Neural cell (in vitro differentiated cells): ENCODE results near the gene SLC31A1. TPM values are rescaled to one million over a fixed set of nuclear protein-coding genes. Genes with fewer than 3 reads are reported as not detected.
"Not testable (repeated sequence)": the region's sequence is repeated elsewhere in the genome, so short reads cannot be mapped to it uniquely, and the experiment has no call there.

ENCODE experiments used
- H2AFZ ChIP-seq: fragments of 200-600, 300-800 bp; sonication (generic), shearing (Covaris generic); 2 replicates; pipeline ENCODE4 v1.6.0; 2014; ENCODE audit warnings: low read depth, mild to moderate bottlenecking, antibody characterized with exemption, low read length, moderate library complexity
- H3F3A ChIP-seq: fragments of 200-600 bp; shearing (Covaris generic); 2 replicates; pipeline ENCODE4 v1.6.1; 2016; ENCODE audit warnings: mild to moderate bottlenecking, moderate library complexity, mixed read lengths, antibody characterized with exemption, low read length; ENCODE audit not compliant: insufficient read depth, poor library complexity, severe bottlenecking
- H3K27ac ChIP-seq: fragments of 200-600, 300-800 bp; sonication (generic), shearing (Covaris generic); 2 replicates; pipeline ENCODE4 v1.5.1; 2014; ENCODE audit warnings: mild to moderate bottlenecking, low read length, moderate library complexity
- H3K27me3 ChIP-seq: fragments of 300-800, 200-600 bp; sonication (generic), shearing (Covaris generic); 2 replicates; pipeline ENCODE4 v1.6.0; 2014; ENCODE audit warnings: mild to moderate bottlenecking, low read depth, low read length, moderate library complexity; ENCODE audit not compliant: insufficient read depth
- H3K36me3 ChIP-seq: fragments of 300-800, 200-600 bp; sonication (generic), shearing (Covaris generic); 2 replicates; pipeline ENCODE4 v1.5.1; 2014; ENCODE audit warnings: mild to moderate bottlenecking, antibody characterized with exemption, low read length, moderate library complexity; ENCODE audit not compliant: insufficient read depth
- H3K4me2 ChIP-seq: fragments of 300-800, 200-600 bp; sonication (generic), shearing (Covaris generic); 2 replicates; pipeline ENCODE4 v1.6.0; 2014; ENCODE audit warnings: mild to moderate bottlenecking, low read length
- H3K4me3 ChIP-seq: fragments of 300-800, 200-600 bp; sonication (generic), shearing (Covaris generic); 2 replicates; pipeline ENCODE4 v1.5.1; 2014; ENCODE audit warnings: mild to moderate bottlenecking, low read length, moderate library complexity
- H3K79me2 ChIP-seq: fragments of 200-600 bp; shearing (Covaris generic); replicated peaks from 2 replicates; pipeline ENCODE4 v1.6.0; 2014; ENCODE audit warnings: mild to moderate bottlenecking, low read length, moderate library complexity; ENCODE audit not compliant: insufficient read depth
- H3K9ac ChIP-seq: fragments of 300-800, 200-600 bp; sonication (generic), shearing (Covaris generic); 2 replicates; pipeline ENCODE4 v1.6.1; 2016; ENCODE audit warnings: mild to moderate bottlenecking, low read length, mixed read lengths
- H3K9me2 ChIP-seq: fragments of 200-600 bp; shearing (Covaris generic); 2 replicates; pipeline ENCODE4 v1.6.1; 2016; ENCODE audit warnings: mild to moderate bottlenecking, low read length, mixed read lengths; ENCODE audit not compliant: insufficient read depth
- H3K9me3 ChIP-seq: fragments of 200-600, 300-800 bp; sonication (generic), shearing (Covaris generic); 2 replicates; pipeline ENCODE4 v1.6.1; 2016; ENCODE audit warnings: mild to moderate bottlenecking, mixed run types, low read length, moderate library complexity, mixed read lengths
- H4K20me1 ChIP-seq: fragments of 200-600 bp; shearing (Covaris generic); 2 replicates; pipeline ENCODE4 v1.6.1; 2016; ENCODE audit warnings: mild to moderate bottlenecking, mixed run types; ENCODE audit not compliant: insufficient read depth
- EP300 ChIP-seq: fragments of 450-650 bp; conservative IDR thresholded peaks from 2 replicates; pipeline ENCODE4 v1.6.1; 2014; ENCODE audit warnings: antibody characterized with exemption, mild to moderate bottlenecking, moderate library complexity; ENCODE audit not compliant: poor library complexity, severe bottlenecking
- EZH2 ChIP-seq: fragments of 200-600, 300-800 bp; shearing (Covaris generic), sonication (generic); IDR thresholded peaks from 2 replicates; pipeline ENCODE4 v1.6.1; 2014; ENCODE audit warnings: antibody characterized with exemption, low read length, borderline replicate concordance, mild to moderate bottlenecking; ENCODE audit not compliant: insufficient read depth, poor library complexity, severe bottlenecking
- MXI1 ChIP-seq: fragments of 450-650 bp; conservative IDR thresholded peaks from 2 replicates; pipeline ENCODE4 v1.6.1; 2014; ENCODE audit warnings: antibody characterized with exemption, mild to moderate bottlenecking; ENCODE audit not compliant: poor library complexity, severe bottlenecking
- POLR2AphosphoS5 ChIP-seq: IDR thresholded peaks from 2 replicates; pipeline ENCODE4 v1.6.1; 2012
- RAD21 ChIP-seq: fragments of 450-650 bp; conservative IDR thresholded peaks from 2 replicates; pipeline ENCODE4 v1.6.1; 2014; ENCODE audit warnings: antibody characterized with exemption, mild to moderate bottlenecking, moderate library complexity
- SMC3 ChIP-seq: fragments of 450-650 bp; conservative IDR thresholded peaks from 2 replicates; pipeline ENCODE4 v1.6.1; 2014; ENCODE audit warnings: antibody characterized with exemption, mild to moderate bottlenecking, moderate library complexity; ENCODE audit not compliant: poor library complexity
- TAF1 ChIP-seq: IDR thresholded peaks from 2 replicates; pipeline ENCODE4 v1.6.1; 2012; ENCODE audit warnings: low read depth
- polyA plus RNA-seq: library from polyadenylated mRNA; depleted of rRNA; stranded (reverse); fragments of >200 nt; gene quantifications from 2 replicates; pipeline ENCODE4 v1.2.3, GENCODE V29; 2014
- TF ChIP-seq, protein P1 (sequence below): IDR thresholded peaks from 2 replicates; pipeline ENCODE4 v1.6.1; 2012; ENCODE audit warnings: borderline replicate concordance
- TF ChIP-seq, protein P2 (sequence below): fragments of 450-650 bp; IDR thresholded peaks from 2 replicates; pipeline ENCODE4 v1.5.1; 2014; ENCODE audit warnings: antibody characterized with exemption, mild to moderate bottlenecking, moderate library complexity; ENCODE audit not compliant: poor library complexity, severe bottlenecking

The SLC31A1 gene
- polyA plus RNA-seq, 1 donor from 2014 or later = 7.4 TPM

DNA sequence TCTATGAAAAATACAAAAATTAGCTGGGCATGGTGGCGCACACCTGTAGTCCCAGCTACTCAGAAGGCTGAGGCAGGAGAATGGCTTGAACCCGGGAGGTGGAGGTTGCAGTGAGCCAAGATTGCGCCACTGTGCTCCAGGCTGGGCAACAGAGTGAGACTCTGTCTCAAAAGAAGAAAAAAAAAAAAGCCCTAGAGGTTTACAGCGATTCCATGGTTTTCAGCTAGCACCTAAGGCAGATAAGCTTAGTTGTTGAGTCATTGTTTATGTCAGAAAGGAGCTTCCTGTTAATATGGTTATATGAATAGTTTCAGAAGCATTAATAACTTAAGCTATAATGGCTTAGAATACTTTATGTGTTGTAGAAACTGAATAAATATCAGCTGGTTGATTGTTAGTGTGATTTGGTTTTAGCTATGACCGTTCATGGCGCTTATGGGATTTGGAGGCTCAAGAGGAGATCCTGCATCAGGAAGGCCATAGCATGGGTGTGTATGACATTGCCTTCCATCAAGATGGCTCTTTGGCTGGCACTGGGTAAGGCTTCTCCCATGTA is 68.8 kb downstream of the SLC31A1 start:
- Histone ChIP-seq H4K20me1 (no peaks in the 10 kb centered on the region), H3K27ac (no peak overlapping the region), H3K4me3 (no peak overlapping the region), H3K9ac (no peak overlapping the region), H3K9me2 (no peaks in the 10 kb centered on the region), H3F3A (no peaks in the 10 kb centered on the region), H3K79me2 (no peaks in the 10 kb centered on the region), H3K36me3 (peaks cover 16% of the 10 kb centered on the region), H2AFZ (no peak overlapping the region), H3K27me3 (no peaks in the 10 kb centered on the region), H3K4me2 (no peak overlapping the region), H3K9me3 (no peaks in the 10 kb centered on the region)
- no peak for TF ChIP-seq POLR2AphosphoS5
- TF ChIP-seq, protein P1, sequence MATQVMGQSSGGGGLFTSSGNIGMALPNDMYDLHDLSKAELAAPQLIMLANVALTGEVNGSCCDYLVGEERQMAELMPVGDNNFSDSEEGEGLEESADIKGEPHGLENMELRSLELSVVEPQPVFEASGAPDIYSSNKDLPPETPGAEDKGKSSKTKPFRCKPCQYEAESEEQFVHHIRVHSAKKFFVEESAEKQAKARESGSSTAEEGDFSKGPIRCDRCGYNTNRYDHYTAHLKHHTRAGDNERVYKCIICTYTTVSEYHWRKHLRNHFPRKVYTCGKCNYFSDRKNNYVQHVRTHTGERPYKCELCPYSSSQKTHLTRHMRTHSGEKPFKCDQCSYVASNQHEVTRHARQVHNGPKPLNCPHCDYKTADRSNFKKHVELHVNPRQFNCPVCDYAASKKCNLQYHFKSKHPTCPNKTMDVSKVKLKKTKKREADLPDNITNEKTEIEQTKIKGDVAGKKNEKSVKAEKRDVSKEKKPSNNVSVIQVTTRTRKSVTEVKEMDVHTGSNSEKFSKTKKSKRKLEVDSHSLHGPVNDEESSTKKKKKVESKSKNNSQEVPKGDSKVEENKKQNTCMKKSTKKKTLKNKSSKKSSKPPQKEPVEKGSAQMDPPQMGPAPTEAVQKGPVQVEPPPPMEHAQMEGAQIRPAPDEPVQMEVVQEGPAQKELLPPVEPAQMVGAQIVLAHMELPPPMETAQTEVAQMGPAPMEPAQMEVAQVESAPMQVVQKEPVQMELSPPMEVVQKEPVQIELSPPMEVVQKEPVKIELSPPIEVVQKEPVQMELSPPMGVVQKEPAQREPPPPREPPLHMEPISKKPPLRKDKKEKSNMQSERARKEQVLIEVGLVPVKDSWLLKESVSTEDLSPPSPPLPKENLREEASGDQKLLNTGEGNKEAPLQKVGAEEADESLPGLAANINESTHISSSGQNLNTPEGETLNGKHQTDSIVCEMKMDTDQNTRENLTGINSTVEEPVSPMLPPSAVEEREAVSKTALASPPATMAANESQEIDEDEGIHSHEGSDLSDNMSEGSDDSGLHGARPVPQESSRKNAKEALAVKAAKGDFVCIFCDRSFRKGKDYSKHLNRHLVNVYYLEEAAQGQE = no peak
- no peak for TF ChIP-seq MXI1

DNA sequence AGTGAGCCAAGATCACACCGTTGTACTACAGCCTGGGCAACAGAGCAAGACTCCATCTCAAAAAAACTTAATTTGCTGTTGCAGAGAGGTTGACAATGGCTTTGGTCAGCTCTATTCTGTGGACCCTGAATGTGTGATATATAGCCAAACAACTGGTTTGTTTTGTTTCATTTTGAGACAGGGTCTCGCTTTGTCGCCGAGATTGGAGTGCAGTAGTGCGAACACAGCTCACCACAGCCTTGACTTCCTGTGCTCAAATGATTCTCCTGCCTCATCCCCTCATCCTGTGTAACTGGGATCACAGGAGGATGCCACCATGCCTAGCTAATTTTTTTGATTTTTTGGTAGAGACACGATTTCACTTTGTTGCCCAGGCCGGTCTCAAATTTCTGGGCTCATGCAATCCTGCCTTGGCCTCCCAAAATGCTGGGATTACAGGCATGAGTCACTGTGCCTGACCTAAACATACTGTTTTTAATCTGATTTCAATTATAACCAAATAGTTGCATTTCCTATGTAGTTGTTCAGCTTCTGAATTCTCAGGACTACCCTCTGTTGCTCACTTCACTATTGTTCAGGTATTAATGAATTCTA is 72.0 kb downstream of the SLC31A1 start:
- Histone ChIP-seq H2AFZ (no peak overlapping the region), H3K27me3 (no peaks in the 10 kb centered on the region), H3K36me3 (peaks cover 4% of the 10 kb centered on the region), H3K4me3 (no peak overlapping the region), H3K27ac (no peak overlapping the region), H3K9me2 (no peaks in the 10 kb centered on the region), H3K9me3 (no peaks in the 10 kb centered on the region), H3K4me2 (no peak overlapping the region), H4K20me1 (no peaks in the 10 kb centered on the region), H3F3A (no peaks in the 10 kb centered on the region), H3K79me2 (no peaks in the 10 kb centered on the region), H3K9ac (no peak overlapping the region)
- TF ChIP-seq POLR2AphosphoS5 = no peak
- TF ChIP-seq, protein P2, sequence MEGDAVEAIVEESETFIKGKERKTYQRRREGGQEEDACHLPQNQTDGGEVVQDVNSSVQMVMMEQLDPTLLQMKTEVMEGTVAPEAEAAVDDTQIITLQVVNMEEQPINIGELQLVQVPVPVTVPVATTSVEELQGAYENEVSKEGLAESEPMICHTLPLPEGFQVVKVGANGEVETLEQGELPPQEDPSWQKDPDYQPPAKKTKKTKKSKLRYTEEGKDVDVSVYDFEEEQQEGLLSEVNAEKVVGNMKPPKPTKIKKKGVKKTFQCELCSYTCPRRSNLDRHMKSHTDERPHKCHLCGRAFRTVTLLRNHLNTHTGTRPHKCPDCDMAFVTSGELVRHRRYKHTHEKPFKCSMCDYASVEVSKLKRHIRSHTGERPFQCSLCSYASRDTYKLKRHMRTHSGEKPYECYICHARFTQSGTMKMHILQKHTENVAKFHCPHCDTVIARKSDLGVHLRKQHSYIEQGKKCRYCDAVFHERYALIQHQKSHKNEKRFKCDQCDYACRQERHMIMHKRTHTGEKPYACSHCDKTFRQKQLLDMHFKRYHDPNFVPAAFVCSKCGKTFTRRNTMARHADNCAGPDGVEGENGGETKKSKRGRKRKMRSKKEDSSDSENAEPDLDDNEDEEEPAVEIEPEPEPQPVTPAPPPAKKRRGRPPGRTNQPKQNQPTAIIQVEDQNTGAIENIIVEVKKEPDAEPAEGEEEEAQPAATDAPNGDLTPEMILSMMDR = no peak
- TF ChIP-seq TAF1 = no peak
- no peak for TF ChIP-seq SMC3
- no peak for TF ChIP-seq EP300
- TF ChIP-seq RAD21 = no peak
- no peak for TF ChIP-seq EZH2
- no peak for TF ChIP-seq MXI1
- TF ChIP-seq, protein P1 = no peak

DNA sequence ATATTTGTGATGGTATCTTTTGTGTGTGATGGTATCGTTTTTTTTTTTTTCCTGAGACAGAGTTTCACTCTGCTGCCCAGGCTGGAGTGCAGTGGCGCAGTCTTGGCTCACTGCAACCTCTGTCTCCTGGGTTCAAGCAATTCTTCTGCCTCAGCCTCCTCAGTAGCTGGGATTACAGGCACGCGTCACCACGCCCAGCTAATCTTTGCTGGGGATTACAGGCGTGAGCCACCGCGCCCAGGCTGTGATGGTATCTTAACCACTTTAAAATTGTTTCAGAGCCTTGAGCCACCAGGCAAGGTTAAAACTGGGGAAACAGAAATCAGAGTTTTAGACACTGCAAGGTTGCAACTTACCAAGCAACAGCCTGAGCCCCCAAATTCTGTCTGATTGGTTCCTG is 74.9 kb downstream of the SLC31A1 start:
- H3K4me2 ChIP-seq, H3K27me3 ChIP-seq, H3K79me2 ChIP-seq, H3K9ac ChIP-seq, H3F3A ChIP-seq, H3K4me3 ChIP-seq, H3K9me3 ChIP-seq, H3K9me2 ChIP-seq, H3K27ac ChIP-seq, H2AFZ ChIP-seq, H3K36me3 ChIP-seq, H4K20me1 ChIP-seq: not testable (repeated sequence)
